Activated CD8-positive, alpha-beta memory T cell treated with anti-CD3 and anti-CD28 coated beads for 1 hour (primary cell): ENCODE measurements around the gene CFH.
"Not testable (repeated sequence)": the region's sequence is repeated elsewhere in the genome, so short reads cannot be mapped to it uniquely, and the experiment has no call there.

Experiments
- DNase-seq, 2 donors: peaks; one replicate each; pipeline ENCODE4 v3.0.0-alpha.2; 2020; ENCODE audit warnings: low read depth in 1 of 2; ENCODE audit errors: extremely low read depth in 1 of 2

The CFH gene

DNA sequence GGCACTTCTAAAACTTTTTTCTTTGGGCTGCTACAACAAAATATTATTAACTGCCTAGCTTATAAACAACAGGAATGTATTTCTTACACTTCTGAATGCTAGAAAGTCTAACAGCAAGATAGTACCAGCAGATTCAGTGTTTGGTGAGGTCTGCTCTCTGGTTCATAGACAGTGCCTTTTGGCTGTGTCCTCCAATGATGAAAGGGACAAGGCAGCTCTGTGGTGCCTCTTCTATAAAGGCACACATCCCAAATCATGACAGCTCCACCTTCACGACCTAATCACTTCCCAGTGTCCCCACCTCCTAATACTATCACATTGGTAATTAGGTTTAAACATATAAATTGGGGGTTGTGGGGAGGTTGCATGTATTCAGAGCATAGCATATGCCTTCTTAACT is 9.5 kb downstream of the CFH start:
- no peak for DNase-seq

DNA sequence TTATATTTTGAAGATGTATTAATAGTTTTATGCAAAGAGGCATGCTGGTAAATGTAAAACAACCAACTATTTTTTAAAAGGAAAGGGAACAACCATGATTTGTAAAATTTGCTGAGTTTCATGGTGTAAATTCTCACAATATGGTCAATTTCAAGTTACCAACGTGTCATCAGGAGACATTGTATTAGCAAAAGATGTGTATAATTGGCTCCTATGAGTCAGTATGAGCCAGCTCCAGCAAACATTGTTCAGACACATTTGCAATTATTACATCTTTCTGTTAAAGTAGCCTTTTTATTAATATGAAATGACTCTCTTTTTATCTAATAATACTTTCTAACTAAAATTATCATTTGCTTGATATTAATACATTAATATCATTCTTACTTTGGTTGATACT is 15.3 kb downstream of the CFH start:
- DNase-seq = no peak

DNA sequence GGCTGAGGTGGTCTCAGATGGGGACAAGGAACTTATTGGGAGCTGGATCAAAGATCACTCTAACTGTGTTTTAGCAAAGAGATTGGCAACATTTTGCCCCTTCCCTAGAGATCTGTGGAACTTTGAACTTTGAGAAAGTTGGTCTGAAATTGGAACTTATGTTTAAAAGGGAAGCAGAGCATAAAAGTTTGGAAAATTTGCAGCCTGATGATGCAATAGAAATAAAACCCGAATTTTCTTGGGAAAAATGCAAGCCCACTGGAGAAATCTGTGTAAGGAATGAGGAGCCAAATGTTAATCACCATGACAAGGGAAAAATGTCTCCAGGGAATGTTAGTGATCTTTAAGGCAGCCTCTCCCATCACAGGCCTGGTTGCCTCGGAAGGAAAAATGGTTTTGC is 17.2 kb downstream of the CFH start:
- DNase-seq = no peak

DNA sequence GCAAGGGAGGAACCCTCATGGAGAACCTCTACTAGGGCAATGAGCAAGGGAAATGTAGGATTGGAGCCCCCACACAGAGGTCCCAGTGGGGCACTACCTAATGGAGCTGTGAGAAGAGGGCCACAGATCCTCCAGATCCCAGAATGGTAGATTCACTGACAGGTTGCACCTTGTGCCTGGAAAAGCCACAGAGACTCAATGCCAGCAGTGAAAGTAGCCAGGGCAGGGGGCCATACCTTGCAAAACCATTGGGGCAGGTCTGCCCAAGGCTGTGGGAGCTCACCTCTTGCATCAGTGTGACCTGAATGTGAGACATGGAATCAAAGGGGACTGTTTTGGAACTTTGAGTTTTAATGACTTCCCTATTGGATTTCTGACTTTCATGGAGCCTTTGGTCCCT is 17.9 kb downstream of the CFH start:
- DNase-seq = no peak

DNA sequence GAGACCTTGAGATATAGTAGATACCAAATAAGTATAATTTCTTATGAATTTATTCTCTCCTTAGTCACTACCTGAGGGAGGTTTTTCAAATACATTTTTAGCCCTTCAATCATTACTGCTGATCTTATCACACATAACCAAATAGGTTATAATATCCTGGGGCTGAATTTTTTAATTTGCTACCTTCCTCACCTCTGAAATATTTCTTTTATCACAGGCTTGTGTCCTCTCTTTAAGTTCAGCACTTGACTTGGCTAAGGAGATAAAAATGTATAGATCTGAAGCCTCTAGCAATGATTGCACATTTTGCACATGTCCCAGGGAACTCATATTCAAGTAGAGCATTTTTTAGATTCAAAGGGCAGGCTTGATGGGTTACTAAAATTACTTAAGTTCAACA is 23.1 kb downstream of the CFH start:
- no peak for DNase-seq

DNA sequence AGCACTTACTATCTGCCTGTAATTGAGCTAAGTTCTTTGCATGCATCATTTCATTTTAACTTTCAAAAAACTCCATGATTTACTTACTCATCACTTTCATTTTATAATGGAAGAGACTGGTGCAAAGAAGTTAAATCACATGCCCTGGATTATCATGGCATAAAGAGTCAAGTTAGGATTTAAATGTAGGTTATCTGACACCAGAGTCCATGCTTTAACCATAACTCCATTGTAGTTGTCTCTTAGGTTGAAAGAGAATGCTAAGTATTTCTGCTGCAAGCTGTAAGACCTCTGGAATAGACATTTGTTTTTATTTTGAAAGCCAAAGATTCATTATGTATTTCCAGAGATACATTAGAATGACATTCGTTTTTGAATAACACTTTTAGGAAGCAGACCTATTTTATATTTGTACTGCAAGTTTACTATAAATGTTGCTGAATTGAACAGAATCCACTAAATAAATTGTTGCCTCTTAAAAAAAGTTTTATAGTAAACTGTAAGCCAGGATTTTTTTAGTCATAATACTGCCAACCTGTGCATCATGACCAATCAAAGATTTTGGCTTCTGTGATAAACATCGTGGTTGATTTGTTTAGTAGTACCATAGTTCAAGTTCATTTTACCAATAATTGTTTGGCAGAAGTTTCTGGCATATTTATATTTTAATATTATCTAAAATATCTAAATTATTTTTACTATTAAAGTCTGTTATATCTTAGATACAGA is 26.1 kb downstream of the CFH start:
- DNase-seq = no peak

DNA sequence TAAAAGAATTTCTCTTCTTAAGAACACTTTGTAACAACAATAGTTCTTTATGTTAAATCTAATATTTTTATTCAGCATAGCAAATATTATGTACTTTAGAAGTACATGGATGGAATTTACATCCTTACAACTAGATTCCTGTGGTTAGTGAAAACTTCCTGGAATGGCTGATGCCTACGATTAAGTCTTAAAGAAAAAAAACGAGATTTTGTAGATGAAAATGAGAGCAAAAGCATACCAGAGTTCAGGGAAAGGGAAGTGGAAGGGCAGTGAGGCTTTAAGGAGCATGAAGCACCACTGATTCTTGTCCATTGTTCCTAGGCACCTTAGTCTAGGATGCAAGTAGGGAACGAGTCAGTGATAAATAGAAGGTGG is 26.7 kb downstream of the CFH start:
- no peak for DNase-seq

DNA sequence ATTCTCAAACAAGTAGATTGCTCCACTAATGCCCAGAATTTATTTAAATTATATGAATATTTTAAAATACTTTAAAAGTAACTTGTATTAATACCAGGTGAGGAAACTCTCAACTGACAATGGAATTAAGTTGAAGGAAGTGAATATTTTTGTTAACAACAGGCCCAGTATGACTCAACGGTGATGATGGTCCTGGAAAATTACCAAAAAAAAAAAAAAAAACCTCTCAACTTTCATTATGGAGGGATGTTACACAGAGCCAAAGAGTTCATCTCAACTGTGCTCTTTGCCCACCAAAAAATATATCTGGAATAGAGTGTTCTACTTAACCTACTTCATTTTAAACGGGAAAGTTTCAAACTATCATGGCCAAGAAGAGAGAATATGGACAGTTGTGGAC is 28.3 kb downstream of the CFH start:
- DNase-seq = no peak

DNA sequence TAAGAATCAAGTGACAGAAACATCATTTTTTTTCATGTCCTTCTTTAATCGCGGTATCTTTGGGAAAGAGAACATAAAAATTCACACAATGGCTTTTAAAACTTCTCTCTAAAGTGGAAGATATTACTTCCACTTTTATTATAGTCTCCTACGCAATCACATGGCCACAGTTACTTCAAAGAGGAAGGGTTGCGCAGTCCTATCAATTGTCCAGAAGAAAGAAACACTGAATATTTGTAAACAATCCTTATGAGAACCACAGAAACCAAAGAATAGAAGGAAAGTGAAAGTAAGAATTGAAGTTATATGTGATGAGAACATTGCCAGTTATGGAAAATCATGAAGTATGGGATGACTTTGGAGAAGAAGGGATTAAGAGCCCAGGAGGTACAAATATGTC is 32.6 kb downstream of the CFH start:
- DNase-seq = no peak

DNA sequence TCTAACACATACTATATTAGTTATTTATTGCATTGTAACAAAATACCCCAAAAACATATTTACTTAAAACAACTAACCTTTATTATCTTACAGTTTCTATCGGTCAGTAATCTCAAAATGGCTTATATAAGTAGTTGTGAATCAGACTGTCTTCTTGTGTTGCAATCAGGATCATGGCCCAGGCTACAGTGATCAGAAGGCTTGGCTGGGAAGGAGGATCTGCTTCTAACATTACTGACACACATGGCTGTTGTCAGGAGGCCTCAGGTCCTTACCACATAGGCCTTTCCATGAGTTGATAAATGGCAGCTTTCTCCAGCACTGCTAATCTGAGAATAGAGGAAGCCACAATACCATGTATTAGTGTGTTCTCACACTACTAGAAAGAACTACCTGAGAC is 33.7 kb downstream of the CFH start:
- DNase-seq = no peak

DNA sequence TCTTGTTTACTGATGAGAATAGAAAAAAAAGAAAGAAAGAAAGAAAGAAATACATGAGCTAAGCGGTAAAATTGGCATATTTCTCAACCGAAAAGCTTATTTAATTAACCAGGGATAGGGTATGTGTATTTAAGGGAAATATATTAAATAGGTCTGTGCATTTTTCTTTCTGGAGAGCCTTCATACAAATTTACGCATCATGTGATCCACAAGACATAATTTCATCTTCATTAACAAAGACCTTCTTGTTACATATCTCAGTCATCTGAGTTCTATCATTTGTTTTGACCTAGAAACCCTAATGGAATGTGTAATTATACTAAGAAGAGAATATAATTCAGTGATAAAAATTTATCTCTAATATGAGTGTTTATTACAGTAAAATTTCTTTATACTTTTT is 37.2 kb downstream of the CFH start:
- no peak for DNase-seq

DNA sequence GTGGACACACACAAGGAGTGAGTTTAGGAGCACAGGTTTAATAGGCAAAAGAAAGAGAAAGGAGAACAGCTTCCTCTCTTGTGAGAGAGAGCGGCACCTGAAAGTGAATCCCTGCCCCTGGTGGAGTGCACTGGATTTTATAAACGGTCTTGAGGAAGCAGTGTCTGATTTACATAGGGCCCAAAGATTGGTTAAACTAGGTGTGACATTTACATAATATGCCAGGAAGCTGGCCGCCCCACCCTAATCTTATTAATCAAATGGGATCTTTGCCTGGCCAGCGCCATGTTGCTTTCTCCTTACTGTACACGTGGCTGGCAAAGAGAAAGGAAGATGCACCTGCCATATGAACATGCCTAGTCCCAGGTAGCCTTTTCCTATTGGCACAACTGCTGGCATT is 38.7 kb downstream of the CFH start:
- no peak for DNase-seq

DNA sequence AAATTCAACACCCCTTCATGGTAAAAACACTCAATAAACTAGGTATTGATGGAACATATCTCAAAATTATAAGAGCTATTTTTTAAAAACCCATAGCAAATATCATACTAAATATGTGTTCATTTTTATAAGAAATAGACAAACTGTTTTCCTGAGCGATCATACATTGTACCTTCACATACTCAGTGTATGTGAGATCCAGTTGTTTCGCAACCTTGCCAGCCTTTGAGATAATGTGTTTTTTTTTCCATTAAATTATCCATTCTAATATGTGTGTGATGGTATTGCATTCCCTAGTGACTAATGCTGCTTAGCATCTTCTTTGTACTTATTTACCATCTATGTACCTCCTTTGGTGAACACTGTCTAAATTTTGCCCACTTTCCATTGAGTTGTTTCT is 47.1 kb downstream of the CFH start:
- no peak for DNase-seq

DNA sequence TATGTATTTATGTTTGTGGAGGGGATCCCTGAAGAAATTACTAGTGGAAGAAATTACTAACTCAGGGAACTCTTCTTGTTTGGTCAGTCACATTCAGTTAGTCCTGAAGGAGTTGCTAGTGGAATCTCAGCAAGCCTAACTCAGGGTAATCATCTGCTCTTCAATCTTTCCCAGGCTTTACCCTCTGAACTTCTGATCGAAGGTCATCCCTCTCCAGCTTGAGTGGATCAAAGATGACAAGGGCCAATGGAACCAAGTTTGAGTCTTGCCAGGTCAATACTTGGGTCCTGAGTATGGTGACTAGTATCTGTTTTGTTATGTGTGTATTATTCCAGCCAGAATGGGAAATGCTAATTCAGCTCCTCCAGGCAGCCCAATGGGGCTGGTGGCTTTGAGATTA is 49.3 kb downstream of the CFH start:
- DNase-seq = no peak

DNA sequence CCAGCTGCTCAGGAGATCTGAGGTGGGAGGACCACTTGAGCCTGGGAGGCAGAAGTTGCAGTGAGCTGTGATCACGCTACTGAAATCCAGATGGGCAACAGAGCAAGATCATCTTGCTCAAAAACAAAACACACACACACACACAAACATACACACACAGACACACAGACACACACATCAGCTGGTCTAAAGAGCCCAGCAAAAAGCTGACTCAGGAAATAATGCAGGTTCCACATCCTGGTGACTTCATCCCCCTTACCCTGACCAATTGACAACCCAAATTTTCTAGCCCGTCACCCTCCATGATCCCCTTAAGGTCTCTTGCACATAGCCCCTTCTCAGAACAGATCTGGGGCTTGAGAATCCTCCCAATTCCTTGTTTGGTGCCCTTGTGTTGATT is 58.0 kb downstream of the CFH start:
- DNase-seq = not testable (repeated sequence)

DNA sequence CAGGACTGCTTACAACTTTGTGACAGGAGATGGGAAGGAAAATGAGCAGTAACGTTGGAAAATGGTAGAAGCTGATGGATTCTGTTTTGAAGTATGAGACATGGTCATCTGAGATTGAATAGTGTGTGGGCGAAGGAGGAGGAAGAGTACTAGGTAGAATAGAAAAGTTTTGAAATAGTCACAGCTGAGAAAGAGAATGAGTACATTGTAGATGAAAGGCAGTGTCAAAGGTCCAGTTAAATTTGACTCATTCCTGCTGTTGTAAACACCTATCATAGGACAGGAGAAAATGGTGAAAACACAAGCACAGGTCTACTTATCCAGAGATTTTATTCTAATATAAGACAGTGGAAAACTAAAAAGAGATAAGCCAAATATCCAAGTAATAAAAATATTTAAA is 66.0 kb downstream of the CFH start:
- no peak for DNase-seq

DNA sequence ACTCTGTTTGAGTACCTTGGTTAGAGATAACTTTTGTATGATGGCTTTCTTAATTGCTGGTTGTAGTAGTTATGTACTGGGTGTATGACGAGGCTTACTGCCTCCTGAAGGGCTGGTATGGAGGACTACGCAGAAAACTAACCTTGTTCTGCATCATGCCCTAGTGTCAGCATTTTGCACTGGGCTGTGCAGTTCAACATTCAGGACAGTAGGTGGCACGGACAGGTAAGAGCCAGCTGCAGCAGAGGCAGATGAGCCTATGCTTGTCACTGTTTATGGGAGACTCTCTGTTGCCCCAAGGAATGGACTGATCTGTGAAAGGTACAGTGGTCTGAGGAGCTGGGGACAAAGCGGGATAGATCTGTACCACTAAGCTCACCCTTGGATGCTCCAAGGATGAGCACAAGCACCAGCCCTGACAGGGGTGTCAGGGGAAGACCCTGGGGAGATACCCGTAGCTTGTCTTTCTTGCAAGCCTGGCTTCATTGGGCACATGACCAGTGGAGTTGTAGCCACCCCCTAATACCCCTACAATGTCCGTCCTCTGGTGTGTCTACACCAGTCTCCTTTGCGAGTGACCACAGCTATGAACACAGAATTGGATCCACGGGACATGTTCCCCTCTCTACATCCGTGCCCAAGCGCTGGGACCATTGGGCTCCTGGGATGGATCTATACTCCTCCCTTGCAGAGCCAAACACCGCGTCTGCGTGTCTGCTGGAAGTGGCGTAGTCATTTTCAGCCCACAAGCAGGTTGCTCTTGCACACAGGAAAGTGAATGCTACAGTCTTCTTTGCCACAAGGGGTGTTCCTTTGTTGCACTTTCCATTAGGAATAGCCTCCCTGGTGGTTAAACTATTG is 71.7 kb downstream of the CFH start:
- no peak for DNase-seq

DNA sequence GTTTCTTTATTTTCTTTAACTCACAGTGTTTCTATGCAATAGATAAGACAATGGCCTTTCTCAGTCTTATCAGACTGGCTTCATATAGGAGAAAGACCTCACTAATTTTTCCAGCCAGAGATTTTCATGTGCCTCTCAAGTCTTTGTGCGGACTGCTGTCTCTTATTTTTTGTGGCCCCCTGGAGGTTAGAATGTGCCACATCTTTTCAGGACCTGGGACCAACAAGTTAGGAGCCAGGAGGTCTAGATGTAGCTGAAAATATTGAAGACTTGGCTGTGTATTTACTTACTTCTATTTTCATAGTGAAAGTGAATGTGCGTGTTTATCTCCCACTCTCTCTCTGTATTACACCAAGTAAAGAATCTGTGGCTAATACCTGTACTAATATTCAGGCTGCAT is 80.7 kb downstream of the CFH start:
- no peak for DNase-seq

DNA sequence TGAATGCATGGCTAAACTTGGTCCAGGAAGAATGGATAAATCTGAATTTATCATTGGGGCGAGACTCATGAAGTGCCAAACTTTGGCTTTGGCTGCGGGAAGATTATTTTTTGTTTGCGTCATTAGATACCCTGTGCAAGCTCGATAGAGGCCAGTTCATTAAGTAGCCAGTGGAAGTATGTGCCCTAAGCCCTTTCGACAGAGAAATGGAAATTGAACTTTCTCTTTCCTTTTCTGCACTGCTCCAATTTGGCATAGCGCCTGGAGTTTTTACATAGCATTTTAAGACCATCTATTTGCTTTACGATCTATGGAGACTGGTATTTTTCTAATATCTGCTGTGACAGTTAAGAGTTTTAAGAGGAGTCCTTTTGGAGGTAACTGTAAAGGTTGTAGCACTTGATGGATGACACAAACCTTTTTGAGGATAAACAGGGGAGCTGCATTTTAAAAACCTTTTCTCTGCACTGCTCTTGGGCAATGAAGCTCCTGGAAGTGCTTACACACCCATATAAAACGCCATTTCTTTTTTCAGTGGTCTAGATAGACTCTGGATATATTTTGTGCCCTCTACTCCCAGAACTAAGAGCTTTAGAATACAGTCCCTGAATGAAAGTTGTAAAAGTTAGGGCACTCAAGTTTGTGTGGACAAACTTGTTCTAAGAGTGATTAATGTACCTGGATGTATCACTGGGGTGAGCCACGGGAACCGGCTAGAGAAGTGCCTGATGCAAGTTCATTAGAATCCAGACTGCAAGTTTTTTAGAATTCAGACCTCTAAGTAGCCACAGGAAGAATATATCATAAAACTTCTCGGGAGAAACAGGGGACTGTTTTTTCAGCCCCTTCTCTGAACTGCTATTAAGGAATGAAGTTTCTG is 81.5 kb downstream of the CFH start:
- DNase-seq = no peak

DNA sequence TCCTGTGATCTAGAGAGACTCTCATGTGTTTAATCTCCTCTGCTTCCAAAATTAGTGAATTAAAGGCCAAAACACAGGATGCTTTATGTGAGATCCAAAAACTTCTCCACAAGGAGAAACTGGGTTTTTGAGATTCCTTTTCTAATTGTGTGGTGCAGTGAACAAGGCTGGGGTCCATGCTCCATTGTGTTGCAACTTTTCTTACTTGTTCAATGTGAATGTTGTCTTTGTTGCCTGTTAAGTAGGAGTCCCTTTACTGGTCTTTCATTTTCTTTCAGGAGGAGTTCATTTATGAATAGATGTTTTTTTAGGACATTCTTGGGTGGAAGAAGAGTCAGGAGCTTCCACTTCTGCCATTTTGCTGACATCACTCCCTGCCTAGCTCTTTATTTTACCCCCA is 82.2 kb downstream of the CFH start:
- DNase-seq = no peak

DNA sequence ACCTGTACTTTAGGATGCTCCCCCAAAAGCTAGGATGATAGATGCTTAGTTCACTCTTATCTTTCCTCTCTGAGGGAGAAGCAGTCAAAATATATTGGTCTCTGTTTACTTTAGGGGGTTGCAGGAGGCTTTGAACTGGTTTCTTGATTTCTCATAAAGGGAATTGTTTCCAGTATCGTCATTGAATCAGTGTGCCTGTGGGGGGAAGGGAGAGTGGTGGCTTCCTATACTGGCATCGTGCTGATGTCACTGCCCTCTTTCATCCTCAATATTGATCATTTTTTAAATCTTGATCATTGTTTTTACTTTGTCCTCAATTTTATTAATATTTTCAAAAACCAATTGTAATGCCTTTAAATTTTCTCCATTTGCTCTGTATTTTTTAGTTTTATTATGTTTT is 82.6 kb downstream of the CFH start:
- no peak for DNase-seq

DNA sequence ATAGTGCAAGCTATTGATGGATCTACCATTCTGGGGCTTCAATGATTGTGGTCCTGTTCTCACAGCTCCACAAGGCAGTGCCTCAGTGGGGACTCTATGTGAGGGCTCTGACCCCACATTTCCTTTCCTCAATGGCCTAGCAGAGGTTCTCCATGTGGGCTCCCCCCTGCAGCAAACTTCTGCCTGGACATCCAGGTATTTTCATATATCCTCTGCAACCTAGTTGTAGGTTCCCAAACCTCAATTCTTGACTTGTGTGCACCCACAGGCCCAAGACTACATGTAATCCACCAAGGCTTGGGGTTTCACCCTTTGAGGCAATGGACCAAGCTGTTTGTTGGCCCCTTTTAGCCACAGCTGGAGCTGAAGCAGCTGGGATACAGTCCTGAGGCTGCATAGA is 86.9 kb downstream of the CFH start:
- DNase-seq = no peak
